Tibial artery (tissue), 4 donors: Measurements from ENCODE around the gene MITF.

Source experiments
- DNase-seq, 2 donors: peaks; one replicate each; pipeline ENCODE4 v3.0.0-alpha.2; 2019
- H3K27ac ChIP-seq, 2 donors: fragments of 200-600 bp; sonication (generic) in 1 of 2; 1 replicate in 1 of 2; 2 replicates in 1 of 2; pipeline ENCODE4 v1.5.1; 2018 to 2019; ENCODE audit warnings: mild to moderate bottlenecking in 1 of 2
- H3K27me3 ChIP-seq, 2 donors: fragments of 200-600 bp; sonication (generic) in 1 of 2; one replicate each; pipeline versions ENCODE4 v1.5.1 to v1.6.0; 2016 to 2019
- H3K36me3 ChIP-seq, 3 donors: fragments of 200-600 bp; sonication (generic) in 2 of 3; one replicate each; pipeline ENCODE4 v1.5.1; 2016 to 2019; ENCODE audit warnings: mild to moderate bottlenecking in 2 of 3
- H3K4me1 ChIP-seq, 4 donors: fragments of 200-600 bp; sonication (generic) in 2 of 4; 1 replicate in 3 of 4; 2 replicates in 1 of 4; pipeline ENCODE4 v1.5.1; 2016 to 2019
- H3K4me3 ChIP-seq, 2 donors: fragments of 200-600 bp; sonication (generic) in 1 of 2; 1 replicate in 1 of 2; 2 replicates in 1 of 2; pipeline ENCODE4 v1.5.1; 2018 to 2019; ENCODE audit warnings: mild to moderate bottlenecking in 2 of 2
- H3K9me3 ChIP-seq, 3 donors: fragments of 200-600 bp; sonication (generic) in 1 of 3; one replicate each; pipeline ENCODE4 v1.5.1; 2016 to 2019
- intact Hi-C: fragments of 100-400 bp; cut with DNase I; formaldehyde crosslinking; loops from one replicate; pipeline ENCODE4 v1.15.0; 2023; ENCODE audit warnings: low total_unique reads
- TF ChIP-seq, protein P1 (sequence below), 2 experiments: fragments of 200-600 bp in 1 of 2; fragments of 450-650 bp in 1 of 2; IDR thresholded peaks; one replicate each; pipeline ENCODE4 v1.5.1; 2017 to 2019; ENCODE audit warnings: antibody characterized with exemption in 2 of 2, mild to moderate bottlenecking in 1 of 2, moderate library complexity in 1 of 2

MITF gene

DNA sequence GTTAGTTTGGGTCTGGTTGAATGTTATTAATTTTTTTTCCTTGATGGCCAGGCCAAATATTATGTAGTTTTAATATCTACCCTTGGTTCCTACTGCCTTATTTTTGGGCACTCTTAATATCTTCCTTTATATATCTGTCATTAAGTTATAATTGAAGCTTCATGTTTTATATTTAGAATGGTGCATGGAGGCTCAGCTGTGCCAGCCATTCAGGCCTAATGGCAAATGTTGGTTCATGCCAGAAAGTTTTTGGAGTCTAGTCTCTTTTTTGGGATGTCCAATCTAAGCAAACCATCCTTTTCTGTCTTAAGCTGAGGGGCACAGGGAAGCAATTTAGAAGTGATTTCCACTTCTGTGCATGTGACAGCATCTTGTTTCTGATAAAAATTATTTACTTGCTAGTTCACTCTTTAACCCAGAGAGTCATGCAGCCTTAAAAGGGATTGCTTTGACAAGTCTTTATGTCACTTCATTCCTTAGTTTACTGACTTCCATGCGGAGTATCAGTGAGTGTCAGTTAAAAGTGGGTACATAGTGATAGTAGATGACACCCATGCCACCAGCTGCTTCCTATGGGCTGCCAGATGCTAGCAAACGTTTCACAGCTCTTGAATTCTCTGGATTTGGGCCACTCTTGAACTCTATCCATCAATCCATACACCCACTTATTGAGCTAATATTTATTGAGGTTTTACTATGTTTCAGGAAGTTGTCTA, 33.0 kb downstream of the MITF start:
- no peaks in the 10 kb centered on the region for H3K36me3 ChIP-seq
- no peak overlapping the region for H3K4me3 ChIP-seq
- TF ChIP-seq, protein P1, sequence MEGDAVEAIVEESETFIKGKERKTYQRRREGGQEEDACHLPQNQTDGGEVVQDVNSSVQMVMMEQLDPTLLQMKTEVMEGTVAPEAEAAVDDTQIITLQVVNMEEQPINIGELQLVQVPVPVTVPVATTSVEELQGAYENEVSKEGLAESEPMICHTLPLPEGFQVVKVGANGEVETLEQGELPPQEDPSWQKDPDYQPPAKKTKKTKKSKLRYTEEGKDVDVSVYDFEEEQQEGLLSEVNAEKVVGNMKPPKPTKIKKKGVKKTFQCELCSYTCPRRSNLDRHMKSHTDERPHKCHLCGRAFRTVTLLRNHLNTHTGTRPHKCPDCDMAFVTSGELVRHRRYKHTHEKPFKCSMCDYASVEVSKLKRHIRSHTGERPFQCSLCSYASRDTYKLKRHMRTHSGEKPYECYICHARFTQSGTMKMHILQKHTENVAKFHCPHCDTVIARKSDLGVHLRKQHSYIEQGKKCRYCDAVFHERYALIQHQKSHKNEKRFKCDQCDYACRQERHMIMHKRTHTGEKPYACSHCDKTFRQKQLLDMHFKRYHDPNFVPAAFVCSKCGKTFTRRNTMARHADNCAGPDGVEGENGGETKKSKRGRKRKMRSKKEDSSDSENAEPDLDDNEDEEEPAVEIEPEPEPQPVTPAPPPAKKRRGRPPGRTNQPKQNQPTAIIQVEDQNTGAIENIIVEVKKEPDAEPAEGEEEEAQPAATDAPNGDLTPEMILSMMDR (IDR thresholded peaks at IDR 0.05), result no peak
- intact Hi-C loops, result no loop called here
- H3K27me3 ChIP-seq, result no peaks in the 10 kb centered on the region
- H3K9me3 ChIP-seq, result no peaks in the 10 kb centered on the region
- peaks cover 0 to 69% (median 12%) of the 10 kb centered on the region in 4 donors for H3K4me1 ChIP-seq
- H3K27ac ChIP-seq, result no peak overlapping the region
- no peak for DNase-seq

DNA sequence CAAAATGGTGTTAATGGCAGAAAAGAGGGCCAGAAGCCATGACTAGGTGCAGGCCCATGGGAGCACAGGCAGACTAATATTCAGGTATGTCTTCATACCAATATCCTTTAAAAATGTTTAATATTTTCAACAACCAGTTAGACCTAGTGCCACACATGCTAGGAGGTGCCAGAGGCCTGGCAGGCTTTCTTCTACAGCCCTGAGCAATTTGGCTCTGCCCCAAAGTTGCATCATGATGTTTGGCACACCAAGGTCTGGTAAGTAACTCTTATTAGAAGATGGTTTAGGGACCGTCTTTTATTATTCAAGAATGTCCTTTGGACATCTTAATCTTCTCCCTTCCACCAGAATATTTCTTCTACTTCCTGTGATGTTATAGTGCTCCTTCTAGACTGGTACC, 34.8 kb downstream of the MITF start:
- peak; percentile 70 to 84 for DNase-seq
- Histone ChIP-seq H3K4me1 (peaks cover 0 to 69% (median 12%) of the 10 kb centered on the region in 4 donors), H3K4me3 (no peak overlapping the region), H3K36me3 (no peaks in the 10 kb centered on the region), H3K9me3 (no peaks in the 10 kb centered on the region), H3K27me3 (no peaks in the 10 kb centered on the region), H3K27ac (no peak overlapping the region)
- TF ChIP-seq, protein P1 (IDR thresholded peaks at IDR 0.05), result no peak
- intact Hi-C loops, result no loop called here

DNA sequence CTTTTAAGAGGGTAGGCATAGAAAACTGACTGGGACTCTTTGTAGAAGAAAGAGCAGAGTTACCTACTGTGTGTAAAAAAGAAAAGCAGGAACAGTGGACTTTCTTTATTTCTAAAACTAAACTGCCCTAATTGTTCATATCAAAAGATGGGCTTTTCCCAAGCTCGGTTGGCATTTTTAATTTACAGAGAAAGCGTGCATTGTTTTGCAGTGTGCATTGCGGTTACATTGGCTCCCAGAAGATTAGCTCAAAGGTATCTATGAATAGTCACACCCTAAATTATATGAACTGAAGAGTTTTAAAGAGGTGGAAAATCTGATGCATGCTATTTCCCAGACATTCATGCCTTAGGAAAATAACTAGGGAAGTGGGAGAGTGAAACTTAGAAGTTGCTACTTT, 36.5 kb downstream of the MITF start:
- peaks cover 0 to 61% (median 12%) of the 10 kb centered on the region in 4 donors for H3K4me1 ChIP-seq
- intact Hi-C loops, result no loop called here

DNA sequence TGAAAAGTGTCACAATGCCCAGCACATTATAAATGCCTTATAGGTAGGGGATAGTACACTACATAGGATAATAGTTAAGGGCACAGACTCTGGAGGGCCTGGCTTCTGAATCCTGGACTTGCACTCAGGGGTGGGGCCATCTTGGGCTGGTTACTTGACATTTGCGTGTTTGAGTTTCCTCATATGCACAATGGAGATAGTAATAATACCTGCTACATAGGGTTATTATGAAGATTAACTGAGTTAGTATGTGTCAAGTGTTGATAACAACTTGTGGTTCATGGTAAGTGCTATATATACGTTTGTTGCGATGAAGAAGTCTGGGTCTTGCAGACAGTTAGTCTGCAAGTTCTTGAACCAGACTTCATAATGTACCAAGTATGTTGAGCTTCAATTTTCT, 37.0 kb downstream of the MITF start:
- no peaks in the 10 kb centered on the region for H3K9me3 ChIP-seq
- H3K4me1 ChIP-seq, result peaks cover 0 to 55% (median 12%) of the 10 kb centered on the region in 4 donors
- no peak overlapping the region for H3K4me3 ChIP-seq
- TF ChIP-seq, protein P1 (IDR thresholded peaks at IDR 0.05), result no peak
- no peaks in the 10 kb centered on the region for H3K36me3 ChIP-seq
- H3K27me3 ChIP-seq, result no peaks in the 10 kb centered on the region
- H3K27ac ChIP-seq, result no peak overlapping the region
- no peak for DNase-seq
- intact Hi-C loops, result no loop called here

More for the DNA sequence above, 36.5 kb downstream of the MITF start:
- TF ChIP-seq, protein P1 (IDR thresholded peaks at IDR 0.05), result no peak
- Histone ChIP-seq H3K9me3 (no peaks in the 10 kb centered on the region), H3K36me3 (no peaks in the 10 kb centered on the region), H3K27me3 (no peaks in the 10 kb centered on the region), H3K27ac (no peak overlapping the region), H3K4me3 (no peak overlapping the region)
- no peak for DNase-seq

DNA sequence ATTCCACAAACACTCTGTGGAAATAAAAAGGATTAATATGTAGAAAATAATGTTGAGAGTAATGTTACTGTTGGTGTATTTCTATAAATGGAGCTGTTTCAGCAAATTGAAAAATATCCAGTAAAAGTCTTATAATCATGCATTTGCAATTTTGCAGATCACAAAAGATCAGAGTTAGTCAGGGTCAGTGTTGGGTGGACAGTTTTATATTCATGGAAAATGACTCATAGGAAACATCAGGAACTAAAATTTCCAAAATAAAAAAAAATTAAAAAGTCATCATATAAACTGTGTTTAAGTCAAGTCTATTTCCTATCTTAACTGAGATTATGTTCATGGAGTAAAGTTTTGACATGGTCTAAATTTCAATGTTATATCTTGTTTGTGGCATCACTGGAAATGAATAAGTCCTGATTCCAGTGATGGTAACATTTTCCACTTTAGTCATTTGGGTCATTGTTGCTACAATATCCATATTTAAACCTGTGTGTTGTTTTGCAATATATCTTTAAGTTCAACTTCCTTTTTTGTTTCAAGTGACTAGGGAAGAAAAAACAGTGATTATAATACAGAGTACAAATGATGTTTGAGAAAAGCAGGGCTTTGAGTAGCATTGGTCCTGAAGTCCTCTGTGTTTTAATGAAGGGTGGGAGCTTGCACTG, 37.8 kb downstream of the MITF start:
- peaks cover 0 to 48% (median 12%) of the 10 kb centered on the region in 4 donors for H3K4me1 ChIP-seq
- TF ChIP-seq, protein P1 (IDR thresholded peaks at IDR 0.05), result no peak

More for the DNA sequence above, 37.8 kb downstream of the MITF start:
- Histone ChIP-seq H3K9me3 (no peaks in the 10 kb centered on the region), H3K36me3 (no peaks in the 10 kb centered on the region), H3K27me3 (no peaks in the 10 kb centered on the region), H3K4me3 (no peak overlapping the region), H3K27ac (no peak overlapping the region)
- intact Hi-C loops, result no loop called here
- DNase-seq, result no peak
